Aorta (tissue), 5 donors: Measurements from ENCODE around the gene AR. TPM values are rescaled to one million over a fixed set of nuclear protein-coding genes. Genes with fewer than 3 reads are reported as not detected.
"Not testable (repeated sequence)": the region's sequence is repeated elsewhere in the genome, so short reads cannot be mapped to it uniquely, and the experiment has no call there.

Source experiments
- ATAC-seq: fragments of 200-7000 bp; cut with Tn5 transposase; one replicate; pipeline ENCODE4 v1.9.1; 2022; ENCODE audit warnings: moderate library complexity; ENCODE audit not compliant: low FRiP score
- DNase-seq, 2 donors: peaks; one replicate each; pipeline ENCODE4 v3.0.0-alpha.2; 2020
- H3K27ac ChIP-seq, 2 donors: one replicate each; pipeline ENCODE4 v1.5.1; 2013; ENCODE audit warnings: low read length in 2 of 2, mild to moderate bottlenecking in 2 of 2, moderate library complexity in 2 of 2, control low read depth in 1 of 2, inconsistent platforms in 1 of 2, low read depth in 1 of 2
- H3K27me3 ChIP-seq, 2 donors: one replicate each; pipeline ENCODE4 v1.6.1; 2013; ENCODE audit warnings: control low read depth in 1 of 2, low read length in 1 of 2, mild to moderate bottlenecking in 1 of 2, moderate library complexity in 1 of 2; ENCODE audit not compliant: insufficient read depth in 2 of 2, control insufficient read depth in 1 of 2
- H3K36me3 ChIP-seq, 2 donors: one replicate each; pipeline ENCODE4 v1.6.1; 2013; ENCODE audit warnings: control low read depth in 1 of 2, low read length in 1 of 2, mild to moderate bottlenecking in 1 of 2; ENCODE audit not compliant: insufficient read depth in 2 of 2, control insufficient read depth in 1 of 2
- H3K4me1 ChIP-seq, 2 donors: one replicate each; pipeline ENCODE4 v1.6.1; 2013; ENCODE audit warnings: low read length in 2 of 2, control low read depth in 1 of 2, mild to moderate bottlenecking in 1 of 2, moderate library complexity in 1 of 2; ENCODE audit not compliant: insufficient read depth in 2 of 2, control insufficient read depth in 1 of 2
- H3K4me3 ChIP-seq, 2 donors: one replicate each; pipeline ENCODE4 v1.5.1; 2013; ENCODE audit warnings: low read length in 2 of 2, control low read depth in 1 of 2, mild to moderate bottlenecking in 1 of 2
- H3K9me3 ChIP-seq: one replicate; pipeline ENCODE4 v1.6.1; 2013; ENCODE audit warnings: mild to moderate bottlenecking, low read length; ENCODE audit not compliant: control insufficient read depth
- whole genome bisulfite sequencing, 2 donors: extraction: QIAGEN DNeasy Blood & Tissue Kit; methylation state at CpG; one replicate each; pipeline ENCODE4 v1.1.7; 2013; 5-methylcytosine and 5-hydroxymethylcytosine counted together
- intact Hi-C, 2 donors: fragments of 100-400 bp; cut with DNase I; formaldehyde crosslinking; loops; one replicate each; pipeline versions ENCODE4 v1.14.2 to v1.15.0; 2022
- polyA plus RNA-seq, 2 donors: library from polyadenylated mRNA; stranded (reverse); fragments of 200-250 nt; gene quantifications; one replicate each; pipeline ENCODE4 v1.2.3, GENCODE V29; 2013
- total RNA-seq, 2 donors: library from RNA; stranded (reverse); fragmentation: NEBNext Ultra II Directional; extraction: Animal tissue kit (Norgen Biotek cat#: 25700); gene quantifications; one replicate each; pipeline ENCODE4 v1.2.1, GENCODE V29; 2021
- donor health status: healthy with polysubstance abuse.
- donor health status: Bipolar disorder and iron deficiency.
- donor health status: DM: no; HTN: no; CAD: no.
- donor health status: DM: no; HTN: no; CAD: no.
- donor health status: DM: yes; HTN: yes; CAD: no.

The AR gene
- total and polyA plus RNA-seq, 4 donors: 1.6 to 17.9 (median 8.9) TPM

DNA sequence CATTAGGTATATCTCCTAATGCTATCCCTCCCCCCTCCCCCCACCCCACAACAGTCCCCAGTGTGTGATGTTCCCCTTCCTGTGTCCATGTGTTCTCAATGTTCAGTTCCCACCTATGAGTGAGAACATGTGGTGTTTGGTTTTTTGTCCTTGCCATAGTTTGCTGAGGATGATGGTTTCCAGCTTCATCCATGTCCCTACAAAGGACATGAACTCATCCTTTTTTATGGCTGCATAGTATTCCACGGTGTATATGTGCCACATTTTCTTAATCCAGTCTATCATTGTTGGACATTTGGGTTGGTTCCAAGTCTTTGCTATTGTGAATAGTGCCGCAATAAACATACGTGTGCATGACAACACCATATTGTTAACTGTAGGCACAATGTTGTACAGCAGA is 93.5 kb downstream of the AR start:
- 92 to 100% methylated on average over 2 of the region's 3 CpGs for WGBS, 2 donors

GRCh38 chrX:67648361-67648760 is 104.5 kb downstream of the AR start:
- no peaks in the 10 kb centered on the region for H3K27me3 ChIP-seq
- H3K4me1 ChIP-seq: no peaks in the 10 kb centered on the region
- peaks cover 0 to 2% of the 10 kb centered on the region in 2 donors for H3K36me3 ChIP-seq
- WGBS, 2 donors: 55% methylated on average over 4 of the region's 4 CpGs
- DNase-seq: no peak
- no peaks in the 10 kb centered on the region for H3K9me3 ChIP-seq
- no peak for ATAC-seq
- no peak overlapping the region for H3K4me3 ChIP-seq
- intact Hi-C loops: no loop called here
- H3K27ac ChIP-seq: no peak overlapping the region

More for the DNA sequence above, 93.5 kb downstream of the AR start:
- intact Hi-C loops, DNase-seq, H3K9me3 ChIP-seq, H3K27me3 ChIP-seq, H3K27ac ChIP-seq, H3K4me1 ChIP-seq, ATAC-seq, H3K36me3 ChIP-seq, H3K4me3 ChIP-seq: not testable (repeated sequence)

DNA sequence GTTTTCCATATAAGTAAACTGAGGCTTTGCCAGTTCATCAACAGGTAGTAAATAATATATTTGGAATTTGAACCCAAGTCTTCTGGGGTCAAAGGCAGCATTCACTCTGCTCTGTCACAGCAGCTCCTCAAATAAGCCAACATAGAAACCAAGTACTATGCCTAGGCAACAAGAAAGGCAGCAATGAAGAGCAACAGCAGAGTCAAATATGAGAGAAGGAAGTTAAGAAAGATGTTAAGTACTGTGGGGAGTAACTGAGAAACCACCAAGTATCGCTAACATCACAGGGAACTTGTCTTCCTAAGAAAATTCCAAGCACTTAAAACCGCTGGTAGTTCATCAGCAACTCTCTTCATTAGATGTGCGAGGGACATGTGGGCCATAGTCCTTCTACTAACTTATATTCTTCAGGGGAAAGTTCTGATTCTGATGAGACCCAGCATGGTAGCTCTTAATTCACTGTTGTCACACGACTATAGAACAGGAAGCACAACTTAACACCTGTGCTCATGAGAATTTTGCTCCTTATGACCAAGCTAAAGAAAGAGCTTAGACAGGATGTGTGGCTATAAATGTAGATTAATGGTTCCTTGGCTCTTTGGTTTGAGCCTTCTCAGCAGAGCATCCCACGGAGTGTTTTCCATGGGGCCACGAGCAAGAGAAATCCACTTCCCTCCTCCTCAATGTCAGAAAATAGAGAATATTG is 107.8 kb downstream of the AR start:
- Histone ChIP-seq H3K4me1 (no peaks in the 10 kb centered on the region), H3K36me3 (no peaks in the 10 kb centered on the region), H3K4me3 (no peak overlapping the region), H3K27me3 (no peaks in the 10 kb centered on the region), H3K27ac (no peak overlapping the region), H3K9me3 (no peaks in the 10 kb centered on the region)
- intact Hi-C loops: no loop called here
- ATAC-seq: no peak
- WGBS, 2 donors: 64 to 96% methylated on average over 6 of the region's 6 CpGs
- no peak for DNase-seq

DNA sequence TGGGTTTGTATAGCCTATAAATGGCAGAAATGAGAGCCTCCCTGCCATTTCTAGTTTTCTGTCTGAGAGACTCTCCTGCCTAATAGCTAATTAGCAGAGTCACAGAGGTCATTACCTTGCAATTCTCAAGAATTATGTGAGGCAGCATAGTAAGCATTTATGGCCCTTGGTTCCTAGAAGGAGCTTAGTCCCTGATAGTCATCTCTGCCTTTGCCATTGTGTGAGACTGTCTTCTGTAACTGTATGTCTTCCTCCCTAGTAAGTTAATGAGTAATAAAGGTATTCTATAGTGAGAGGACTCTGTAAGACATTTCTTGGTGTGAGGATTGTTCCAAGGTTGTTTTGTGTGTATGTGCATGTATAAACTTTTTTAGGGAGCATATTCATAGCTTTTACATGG is 108.7 kb downstream of the AR start:
- Histone ChIP-seq H3K4me1 (no peaks in the 10 kb centered on the region), H3K27me3 (no peaks in the 10 kb centered on the region), H3K4me3 (no peak overlapping the region), H3K36me3 (no peaks in the 10 kb centered on the region), H3K9me3 (no peaks in the 10 kb centered on the region), H3K27ac (no peak overlapping the region)
- no peak for DNase-seq
- ATAC-seq: no peak
- intact Hi-C loops: no loop called here

DNA sequence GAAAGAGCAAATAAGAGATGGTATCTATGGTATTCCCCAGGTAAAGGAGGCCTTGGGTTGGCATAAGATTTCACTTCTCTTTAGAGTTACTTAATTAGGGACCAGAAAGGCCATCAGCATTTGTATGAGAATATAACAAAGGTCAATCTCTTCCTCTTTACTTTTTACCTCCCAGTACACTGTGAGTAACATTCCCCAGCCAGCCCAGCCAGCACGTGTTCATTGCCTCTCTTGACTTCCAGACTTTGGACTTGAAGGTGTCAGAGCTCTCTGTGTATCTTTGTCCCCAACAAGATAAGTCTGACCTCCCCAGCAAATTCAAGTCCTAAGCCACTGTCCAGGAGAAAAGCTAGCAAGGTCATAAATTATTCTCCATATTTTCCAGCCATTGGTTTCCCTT is 110.5 kb downstream of the AR start:
- Histone ChIP-seq H3K9me3 (no peaks in the 10 kb centered on the region), H3K27me3 (no peaks in the 10 kb centered on the region), H3K4me1 (no peaks in the 10 kb centered on the region), H3K4me3 (no peak overlapping the region), H3K27ac (no peak overlapping the region), H3K36me3 (no peaks in the 10 kb centered on the region)
- ATAC-seq (no peak), DNase-seq (no peak)
- intact Hi-C loops: no loop called here
- 42 to 80% methylated on average over 1 of the region's 1 CpG for WGBS, 2 donors

- intact Hi-C loops: no loop called here
- 77 to 88% methylated on average over 1 of the region's 1 CpG for WGBS, 2 donors
- Histone ChIP-seq H3K9me3 (no peaks in the 10 kb centered on the region), H3K36me3 (no peaks in the 10 kb centered on the region), H3K4me1 (no peaks in the 10 kb centered on the region), H3K4me3 (no peak overlapping the region), H3K27me3 (no peaks in the 10 kb centered on the region), H3K27ac (no peak overlapping the region)
- no peak for ATAC-seq
- no peak for DNase-seq
These were observed 121.8 kb downstream of the AR start for GRCh38 chrX:67665583-67665982.

DNA sequence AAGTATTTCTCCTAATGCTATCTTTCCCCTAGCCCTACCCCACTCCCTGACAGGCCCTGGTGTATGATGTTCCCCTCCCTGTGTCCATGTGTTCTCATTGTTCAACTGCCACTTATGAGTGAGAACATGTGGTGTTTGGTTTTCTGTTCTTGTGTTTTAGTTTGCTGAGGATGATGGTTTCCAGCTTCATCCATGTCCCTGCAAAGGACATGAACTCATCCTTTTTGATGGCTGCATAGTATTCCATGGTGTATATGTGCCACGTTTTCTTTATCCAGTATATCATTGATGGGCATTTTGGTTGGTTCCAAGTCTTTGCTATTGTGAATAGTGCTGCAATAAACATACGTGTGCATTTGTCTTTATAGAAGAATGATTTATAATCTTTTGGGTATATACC is 126.9 kb downstream of the AR start:
- H3K27ac ChIP-seq, intact Hi-C loops, H3K36me3 ChIP-seq, DNase-seq, H3K27me3 ChIP-seq, ATAC-seq, H3K4me1 ChIP-seq, H3K4me3 ChIP-seq, H3K9me3 ChIP-seq: not testable (repeated sequence)
- 71 to 94% methylated on average over 2 of the region's 2 CpGs for WGBS, 2 donors

- intact Hi-C loops: no loop called here
- 49 to 61% methylated on average over 2 of the region's 2 CpGs for WGBS, 2 donors
- ATAC-seq (no peak), DNase-seq (no peak)
- Histone ChIP-seq H3K27me3 (no peaks in the 10 kb centered on the region), H3K4me3 (no peak overlapping the region), H3K4me1 (no peaks in the 10 kb centered on the region), H3K9me3 (no peaks in the 10 kb centered on the region), H3K27ac (no peak overlapping the region), H3K36me3 (no peaks in the 10 kb centered on the region)
These were observed 130.0 kb downstream of the AR start for GRCh38 chrX:67673741-67674274.

DNA sequence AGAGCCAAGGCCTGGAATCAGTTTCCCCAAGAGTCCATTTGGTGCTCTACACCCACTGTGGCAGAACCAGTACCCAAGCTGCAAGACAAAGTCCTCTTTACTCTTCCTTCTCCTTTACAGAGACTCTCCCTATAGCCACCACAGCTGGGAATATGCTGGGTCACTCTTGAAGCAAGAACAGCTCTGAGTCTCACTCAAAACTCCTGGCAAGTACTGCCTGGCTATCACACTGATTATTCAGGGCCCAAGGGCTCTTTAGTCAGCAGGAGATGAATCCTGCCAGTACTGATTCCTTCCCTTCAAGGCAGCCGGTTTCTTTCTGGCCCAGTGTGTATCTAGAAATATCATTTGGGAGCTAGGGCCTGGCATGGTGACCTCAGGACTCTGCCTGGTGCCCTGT is 130.9 kb downstream of the AR start:
- intact Hi-C loops: no loop called here

More for the DNA sequence above, 130.9 kb downstream of the AR start:
- ATAC-seq: no peak
- Histone ChIP-seq H3K27ac (no peak overlapping the region), H3K4me1 (no peaks in the 10 kb centered on the region), H3K9me3 (no peaks in the 10 kb centered on the region), H3K27me3 (no peaks in the 10 kb centered on the region), H3K36me3 (no peaks in the 10 kb centered on the region), H3K4me3 (no peak overlapping the region)
- DNase-seq: no peak
- WGBS, 2 donors: 19 to 29% methylated on average over 1 of the region's 1 CpG
